ENCODE measurements around the gene NRDE2. TPM values are rescaled to one million over a fixed set of nuclear protein-coding genes. Genes with fewer than 3 reads are reported as not detected.
"Not testable (repeated sequence)": the region's sequence is repeated elsewhere in the genome, so short reads cannot be mapped to it uniquely, and the experiment has no call there.

Gene NRDE2
- total and polyA plus RNA-seq, 4 donors = 5.6 to 20.0 (median 13.7) TPM

- TF ChIP-seq RXRA (IDR thresholded peaks at IDR 0.05) = no peak
- TF ChIP-seq NR2F2 (IDR thresholded peaks at IDR 0.05) = no peak
- no peak for TF ChIP-seq GABPA (IDR thresholded peaks at IDR 0.05 in 1 of 2, conservative IDR thresholded peaks at IDR 0.05 in 1 of 2)
- no peak for TF ChIP-seq HNF4G (IDR thresholded peaks at IDR 0.05)
Observed at GRCh38 chr14:90239139-90239538, 92.6 kb downstream of the NRDE2 start (continued).

DNA sequence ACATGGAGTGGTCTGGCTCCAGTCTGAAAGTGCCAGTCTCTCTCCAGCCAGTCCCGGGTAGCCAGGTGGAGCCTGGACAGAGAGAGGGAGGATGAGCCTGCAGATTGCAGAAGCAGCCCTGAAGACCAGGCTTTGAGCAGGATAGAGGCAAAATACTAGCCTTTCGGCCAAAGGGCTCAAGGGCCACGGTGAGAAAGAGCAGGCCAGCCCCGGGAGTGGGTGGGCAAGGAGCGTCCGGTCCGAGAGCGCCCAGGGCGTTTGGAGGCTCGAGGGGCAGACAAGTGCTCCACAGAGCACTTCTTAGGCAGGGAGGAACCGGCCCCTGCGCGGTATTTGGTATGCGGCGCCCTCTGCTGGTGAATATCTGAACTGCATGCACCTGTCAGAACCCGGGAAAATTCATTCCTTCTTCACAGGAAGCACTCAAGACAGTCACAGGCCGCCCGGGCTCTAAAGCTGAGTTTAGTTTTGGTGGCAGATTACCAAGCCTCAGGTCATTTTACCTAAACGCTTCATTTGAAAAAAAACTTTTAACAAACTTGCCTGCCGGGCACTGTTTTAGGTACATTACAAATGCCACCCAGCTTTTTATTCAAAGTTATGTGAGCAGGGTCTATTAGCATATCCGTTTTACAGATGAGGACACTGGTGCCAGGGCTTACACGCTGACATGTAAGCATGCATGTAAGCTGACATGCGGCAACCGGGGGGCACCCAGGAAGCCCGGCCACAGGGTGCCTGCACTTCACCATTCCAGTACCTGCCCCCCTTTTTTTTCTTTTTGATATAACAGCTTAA is 96.4 kb downstream of the NRDE2 start:
- WGBS = 14% methylated on average over 25 of the region's 25 CpGs
- H3K27ac ChIP-seq (ENCODE audit: low read depth in 1 of 2, low read length in 2 of 2) = no peak overlapping the region
- peaks cover 0 to 3% (median 2%) of the 10 kb centered on the region in 4 donors for H3K4me1 ChIP-seq (ENCODE audit: control insufficient read depth in 4 of 4, insufficient read depth in 4 of 4, low read length in 3 of 4)
- H3K9ac ChIP-seq (ENCODE audit: low read depth in 1 of 2, low read length in 2 of 2) = no peak overlapping the region
- H3K36me3 ChIP-seq (ENCODE audit: control insufficient read depth in 4 of 4, insufficient read depth in 3 of 4, low read depth in 1 of 4, low read length in 3 of 4) = no peaks in the 10 kb centered on the region
- H3K4me3 ChIP-seq (ENCODE audit: low read depth in 1 of 3, low read length in 3 of 3) = no peak overlapping the region
- H3K9me3 ChIP-seq (ENCODE audit: control insufficient read depth in 4 of 4, low read length in 3 of 4) = peaks cover 13 to 23% (median 15%) of the 10 kb centered on the region in 4 donors
- TF ChIP-seq RAD21 (IDR thresholded peaks at IDR 0.05) (peak; percentile 85 to 88), CTCF (IDR thresholded peaks at IDR 0.05; ENCODE audit: low read depth, low read length, missing input control) (peak; percentile 96), FOXA1 (IDR thresholded peaks at IDR 0.05) (no peak)
- DNase-seq (ENCODE audit: low spot score) = peak; percentile 81
- no peaks in the 10 kb centered on the region for H3K27me3 ChIP-seq (ENCODE audit: control insufficient read depth in 4 of 4, insufficient read depth in 4 of 4, low read length in 3 of 4)

DNA sequence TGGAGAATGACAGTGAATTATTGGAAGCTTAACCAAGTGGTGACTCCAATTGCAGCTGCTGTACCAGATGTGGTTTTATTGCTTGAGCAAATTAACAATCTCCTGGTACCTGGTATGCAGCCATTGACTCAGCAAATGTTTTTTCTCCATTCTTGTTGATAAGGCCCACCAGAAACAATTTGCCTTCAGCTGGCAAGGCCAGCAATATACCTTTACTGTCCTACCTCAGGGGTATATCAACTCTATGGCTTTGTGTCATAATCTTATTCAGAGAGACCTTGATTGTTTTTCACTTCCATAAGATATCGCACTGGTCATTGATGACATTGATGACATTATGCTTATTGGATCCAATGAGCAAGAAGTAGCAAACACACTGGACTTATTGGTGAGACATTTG is 101.8 kb downstream of the NRDE2 start:
- not testable (repeated sequence) for DNase-seq (ENCODE audit: low spot score); H3K9me3 ChIP-seq (ENCODE audit: control insufficient read depth in 4 of 4, low read length in 3 of 4); H3K27ac ChIP-seq (ENCODE audit: low read depth in 1 of 2, low read length in 2 of 2); H3K27me3 ChIP-seq (ENCODE audit: control insufficient read depth in 4 of 4, insufficient read depth in 4 of 4, low read length in 3 of 4); H3K9ac ChIP-seq (ENCODE audit: low read depth in 1 of 2, low read length in 2 of 2); H3K4me3 ChIP-seq (ENCODE audit: low read depth in 1 of 3, low read length in 3 of 3); H3K36me3 ChIP-seq (ENCODE audit: control insufficient read depth in 4 of 4, insufficient read depth in 3 of 4, low read depth in 1 of 4, low read length in 3 of 4); H3K4me1 ChIP-seq (ENCODE audit: control insufficient read depth in 4 of 4, insufficient read depth in 4 of 4, low read length in 3 of 4)
- WGBS = 98% methylated on average over 1 of the region's 1 CpG

GRCh38 chr14:90228478-90228877 is 103.3 kb downstream of the NRDE2 start:
- Histone ChIP-seq H3K27me3 (ENCODE audit: control insufficient read depth in 4 of 4, insufficient read depth in 4 of 4, low read length in 3 of 4) (peaks cover 0 to 2% (median 0%) of the 10 kb centered on the region in 4 donors), H3K27ac (ENCODE audit: low read depth in 1 of 2, low read length in 2 of 2) (no peak overlapping the region), H3K36me3 (ENCODE audit: control insufficient read depth in 4 of 4, insufficient read depth in 3 of 4, low read depth in 1 of 4, low read length in 3 of 4) (no peaks in the 10 kb centered on the region), H3K9ac (ENCODE audit: low read depth in 1 of 2, low read length in 2 of 2) (no peak overlapping the region), H3K4me3 (ENCODE audit: low read depth in 1 of 3, low read length in 3 of 3) (no peak overlapping the region), H3K4me1 (ENCODE audit: control insufficient read depth in 4 of 4, insufficient read depth in 4 of 4, low read length in 3 of 4) (no peaks in the 10 kb centered on the region), H3K9me3 (ENCODE audit: control insufficient read depth in 4 of 4, low read length in 3 of 4) (no peaks in the 10 kb centered on the region)
- no peak for DNase-seq (ENCODE audit: low spot score)
- 85% methylated on average over 4 of the region's 4 CpGs for WGBS
- TF ChIP-seq NR2F2 (IDR thresholded peaks at IDR 0.05) = no peak
- TF ChIP-seq, protein P1, sequence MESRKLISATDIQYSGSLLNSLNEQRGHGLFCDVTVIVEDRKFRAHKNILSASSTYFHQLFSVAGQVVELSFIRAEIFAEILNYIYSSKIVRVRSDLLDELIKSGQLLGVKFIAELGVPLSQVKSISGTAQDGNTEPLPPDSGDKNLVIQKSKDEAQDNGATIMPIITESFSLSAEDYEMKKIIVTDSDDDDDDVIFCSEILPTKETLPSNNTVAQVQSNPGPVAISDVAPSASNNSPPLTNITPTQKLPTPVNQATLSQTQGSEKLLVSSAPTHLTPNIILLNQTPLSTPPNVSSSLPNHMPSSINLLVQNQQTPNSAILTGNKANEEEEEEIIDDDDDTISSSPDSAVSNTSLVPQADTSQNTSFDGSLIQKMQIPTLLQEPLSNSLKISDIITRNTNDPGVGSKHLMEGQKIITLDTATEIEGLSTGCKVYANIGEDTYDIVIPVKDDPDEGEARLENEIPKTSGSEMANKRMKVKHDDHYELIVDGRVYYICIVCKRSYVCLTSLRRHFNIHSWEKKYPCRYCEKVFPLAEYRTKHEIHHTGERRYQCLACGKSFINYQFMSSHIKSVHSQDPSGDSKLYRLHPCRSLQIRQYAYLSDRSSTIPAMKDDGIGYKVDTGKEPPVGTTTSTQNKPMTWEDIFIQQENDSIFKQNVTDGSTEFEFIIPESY (IDR thresholded peaks at IDR 0.05) = no peak
- TF ChIP-seq JUND (IDR thresholded peaks at IDR 0.05) = no peak
- no peak for TF ChIP-seq EGR1 (IDR thresholded peaks at IDR 0.05; ENCODE audit: low read depth in 2 of 2)
- no peak for TF ChIP-seq HNF4G (IDR thresholded peaks at IDR 0.05)
- TF ChIP-seq FOXA2 (IDR thresholded peaks at IDR 0.05) = no peak
- no peak for TF ChIP-seq HNF4A (conservative IDR thresholded peaks at IDR 0.05)
- no peak for TF ChIP-seq SP1 (IDR thresholded peaks at IDR 0.05)
- TF ChIP-seq REST (IDR thresholded peaks at IDR 0.05) = no peak
- no peak for TF ChIP-seq FOXA1 (IDR thresholded peaks at IDR 0.05)
- TF ChIP-seq CTCF (IDR thresholded peaks at IDR 0.05; ENCODE audit: low read depth, low read length, missing input control) = no peak
- TF ChIP-seq, protein P2, sequence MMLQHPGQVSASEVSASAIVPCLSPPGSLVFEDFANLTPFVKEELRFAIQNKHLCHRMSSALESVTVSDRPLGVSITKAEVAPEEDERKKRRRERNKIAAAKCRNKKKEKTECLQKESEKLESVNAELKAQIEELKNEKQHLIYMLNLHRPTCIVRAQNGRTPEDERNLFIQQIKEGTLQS (IDR thresholded peaks at IDR 0.05) = no peak
